HL-60/S4 treated with phorbol 12-myristate 13-acetate at 8.2 ng/mL for 4 days and 3 days (cell line): Measurements from ENCODE around the gene CYP21A2.
"Not testable (repeated sequence)": the region's sequence is repeated elsewhere in the genome, so short reads cannot be mapped to it uniquely, and the experiment has no call there.

Experiments used
- in situ Hi-C: fragments of 300-500 bp; cut with MboI; formaldehyde crosslinking; loops from 2 replicates; pipeline ENCODE4 v1.15.0; 2022; ENCODE audit warnings: low sequenced_read_pairs

Gene CYP21A2

DNA sequence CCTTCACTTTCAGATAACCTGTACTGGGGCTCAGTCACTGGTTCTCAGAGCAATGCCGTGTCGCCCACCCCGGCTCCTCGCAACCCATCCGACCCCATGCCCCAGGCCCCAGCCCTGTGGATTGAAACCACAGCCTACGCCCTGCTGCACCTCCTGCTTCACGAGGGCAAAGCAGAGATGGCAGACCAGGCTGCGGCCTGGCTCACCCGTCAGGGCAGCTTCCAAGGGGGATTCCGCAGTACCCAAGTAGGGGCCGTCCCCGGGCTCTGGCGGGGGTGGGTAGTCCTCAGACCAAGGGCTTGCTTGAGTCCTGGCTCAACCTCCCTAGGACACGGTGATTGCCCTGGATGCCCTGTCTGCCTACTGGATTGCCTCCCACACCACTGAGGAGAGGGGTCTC lies 8.7 kb upstream of the CYP21A2 start:
- in situ Hi-C loops, result not testable (repeated sequence)

DNA sequence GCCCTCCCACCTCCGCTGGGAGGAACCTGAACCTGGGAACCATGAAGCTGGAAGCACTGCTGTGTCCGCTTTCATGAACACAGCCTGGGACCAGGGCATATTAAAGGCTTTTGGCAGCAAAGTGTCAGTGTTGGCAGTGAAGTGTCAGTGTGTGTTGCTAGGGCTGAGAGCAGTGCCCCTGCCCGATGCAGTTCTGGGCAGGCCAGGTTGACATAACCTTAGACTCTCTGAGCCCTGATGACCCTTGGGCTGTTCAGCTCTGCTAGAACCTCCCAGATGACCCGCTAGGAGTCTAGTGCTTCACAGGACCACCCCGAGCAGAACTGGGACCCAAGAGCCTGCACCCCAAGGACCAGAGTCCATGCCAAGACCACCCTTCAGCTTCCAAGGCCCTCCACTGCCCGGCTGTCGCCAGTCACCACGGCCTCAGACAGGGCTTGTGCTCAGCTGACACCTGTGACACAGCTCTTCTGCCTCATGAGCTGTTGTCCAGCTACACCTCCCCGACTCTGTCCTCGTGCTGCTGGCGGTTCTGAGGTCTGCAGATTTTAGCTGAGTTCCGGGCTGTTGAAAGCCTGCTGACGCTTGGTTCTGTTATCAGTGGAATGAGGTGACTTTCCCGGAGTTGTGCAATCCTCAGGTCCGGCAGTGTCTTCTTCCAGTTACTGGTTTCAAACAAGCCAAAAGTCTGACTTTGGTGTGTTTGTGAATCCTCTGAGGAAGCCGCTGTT lies 2.8 kb upstream of the CYP21A2 start:
- in situ Hi-C loops, result not testable (repeated sequence)

- in situ Hi-C loops, result not testable (repeated sequence)
Measured at GRCh38 chr6:32037136-32037535, 1.1 kb upstream of the CYP21A2 start.

DNA sequence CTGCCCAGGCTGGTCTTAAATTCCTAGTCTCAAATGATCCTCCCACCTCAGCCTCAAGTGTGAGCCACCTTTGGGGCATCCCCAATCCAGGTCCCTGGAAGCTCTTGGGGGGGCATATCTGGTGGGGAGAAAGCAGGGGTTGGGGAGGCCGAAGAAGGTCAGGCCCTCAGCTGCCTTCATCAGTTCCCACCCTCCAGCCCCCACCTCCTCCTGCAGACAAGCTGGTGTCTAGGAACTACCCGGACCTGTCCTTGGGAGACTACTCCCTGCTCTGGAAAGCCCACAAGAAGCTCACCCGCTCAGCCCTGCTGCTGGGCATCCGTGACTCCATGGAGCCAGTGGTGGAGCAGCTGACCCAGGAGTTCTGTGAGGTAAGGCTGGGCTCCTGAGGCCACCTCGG lies 663 bp downstream of the CYP21A2 start:
- in situ Hi-C loops, result not testable (repeated sequence)

DNA sequence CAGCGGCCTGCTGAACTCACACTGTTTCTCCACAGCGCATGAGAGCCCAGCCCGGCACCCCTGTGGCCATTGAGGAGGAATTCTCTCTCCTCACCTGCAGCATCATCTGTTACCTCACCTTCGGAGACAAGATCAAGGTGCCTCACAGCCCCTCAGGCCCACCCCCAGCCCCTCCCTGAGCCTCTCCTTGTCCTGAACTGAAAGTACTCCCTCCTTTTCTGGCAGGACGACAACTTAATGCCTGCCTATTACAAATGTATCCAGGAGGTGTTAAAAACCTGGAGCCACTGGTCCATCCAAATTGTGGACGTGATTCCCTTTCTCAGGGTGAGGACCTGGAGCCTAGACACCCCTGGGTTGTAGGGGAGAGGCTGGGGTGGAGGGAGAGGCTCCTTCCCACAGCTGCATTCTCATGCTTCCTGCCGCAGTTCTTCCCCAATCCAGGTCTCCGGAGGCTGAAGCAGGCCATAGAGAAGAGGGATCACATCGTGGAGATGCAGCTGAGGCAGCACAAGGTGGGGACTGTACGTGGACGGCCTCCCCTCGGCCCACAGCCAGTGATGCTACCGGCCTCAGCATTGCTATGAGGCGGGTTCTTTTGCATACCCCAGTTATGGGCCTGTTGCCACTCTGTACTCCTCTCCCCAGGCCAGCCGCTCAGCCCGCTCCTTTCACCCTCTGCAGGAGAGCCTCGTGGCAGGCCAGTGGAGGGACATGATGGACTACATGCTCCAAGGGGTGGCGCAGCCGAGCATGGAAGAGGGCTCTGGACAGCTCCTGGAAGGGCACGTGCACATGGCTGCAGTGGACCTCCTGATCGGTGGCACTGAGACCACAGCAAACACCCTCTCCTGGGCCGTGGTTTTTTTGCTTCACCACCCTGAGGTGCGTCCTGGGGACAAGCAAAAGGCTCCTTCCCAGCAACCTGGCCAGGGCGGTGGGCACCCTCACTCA lies 1.4 kb downstream of the CYP21A2 start:
- in situ Hi-C loops, result not testable (repeated sequence)

DNA sequence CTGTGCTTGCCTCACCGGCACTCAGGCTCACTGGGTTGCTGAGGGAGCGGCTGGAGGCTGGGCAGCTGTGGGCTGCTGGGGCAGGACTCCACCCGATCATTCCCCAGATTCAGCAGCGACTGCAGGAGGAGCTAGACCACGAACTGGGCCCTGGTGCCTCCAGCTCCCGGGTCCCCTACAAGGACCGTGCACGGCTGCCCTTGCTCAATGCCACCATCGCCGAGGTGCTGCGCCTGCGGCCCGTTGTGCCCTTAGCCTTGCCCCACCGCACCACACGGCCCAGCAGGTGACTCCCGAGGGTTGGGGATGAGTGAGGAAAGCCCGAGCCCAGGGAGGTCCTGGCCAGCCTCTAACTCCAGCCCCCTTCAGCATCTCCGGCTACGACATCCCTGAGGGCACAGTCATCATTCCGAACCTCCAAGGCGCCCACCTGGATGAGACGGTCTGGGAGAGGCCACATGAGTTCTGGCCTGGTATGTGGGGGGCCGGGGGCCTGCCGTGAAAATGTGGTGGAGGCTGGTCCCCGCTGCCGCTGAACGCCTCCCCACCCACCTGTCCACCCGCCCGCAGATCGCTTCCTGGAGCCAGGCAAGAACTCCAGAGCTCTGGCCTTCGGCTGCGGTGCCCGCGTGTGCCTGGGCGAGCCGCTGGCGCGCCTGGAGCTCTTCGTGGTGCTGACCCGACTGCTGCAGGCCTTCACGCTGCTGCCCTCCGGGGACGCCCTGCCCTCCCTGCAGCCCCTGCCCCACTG lies 2.3 kb downstream of the CYP21A2 start:
- in situ Hi-C loops, result not testable (repeated sequence)

- in situ Hi-C loops, result not testable (repeated sequence)
Measured at GRCh38 chr6:32041050-32041321, 2.8 kb downstream of the CYP21A2 start.

GRCh38 chr6:32041385-32041784 lies 3.2 kb downstream of the CYP21A2 start:
- in situ Hi-C loops, result not testable (repeated sequence)

- in situ Hi-C loops, result not testable (repeated sequence)
Measured at GRCh38 chr6:32042276-32042675, 4.1 kb downstream of the CYP21A2 start.

GRCh38 chr6:32043589-32044380 lies 5.6 kb downstream of the CYP21A2 start:
- in situ Hi-C loops, result not testable (repeated sequence)

GRCh38 chr6:32044916-32045315 lies 6.7 kb downstream of the CYP21A2 start:
- in situ Hi-C loops, result not testable (repeated sequence)

- in situ Hi-C loops, result no loop called here
Measured at GRCh38 chr6:32045811-32046449, 7.7 kb downstream of the CYP21A2 start.

DNA sequence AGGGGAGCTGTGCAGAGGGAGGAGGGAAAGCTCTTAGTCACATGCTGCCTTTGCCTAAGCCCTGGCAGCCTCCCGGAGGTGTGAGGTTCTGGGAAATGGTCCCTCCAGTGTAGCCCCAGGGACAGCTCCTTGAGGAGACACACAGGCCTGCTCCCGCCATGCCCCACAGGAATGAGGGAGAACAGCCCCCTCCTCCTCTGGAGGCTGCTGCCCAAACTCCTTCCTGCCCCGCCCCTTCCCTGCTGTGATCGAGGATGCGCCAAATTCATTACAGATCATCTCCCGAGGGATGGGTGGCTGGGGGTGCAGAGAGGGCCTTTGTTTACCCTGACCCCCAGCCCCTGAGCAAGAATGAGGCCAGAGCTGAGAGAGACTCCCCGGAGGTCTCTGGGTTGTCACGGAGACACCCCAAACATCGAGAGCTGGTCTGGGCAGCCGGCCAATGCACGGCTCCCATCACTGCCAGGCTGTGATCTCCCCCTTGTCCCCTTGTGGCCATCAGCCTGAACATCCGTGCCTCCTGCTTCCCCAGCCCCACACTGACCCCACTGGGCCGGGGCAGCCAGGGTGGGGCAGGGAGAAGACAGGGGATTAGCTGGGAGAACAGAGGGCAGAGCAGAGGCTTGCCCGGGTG lies 8.4 kb downstream of the CYP21A2 start:
- in situ Hi-C loops, result no loop called here

DNA sequence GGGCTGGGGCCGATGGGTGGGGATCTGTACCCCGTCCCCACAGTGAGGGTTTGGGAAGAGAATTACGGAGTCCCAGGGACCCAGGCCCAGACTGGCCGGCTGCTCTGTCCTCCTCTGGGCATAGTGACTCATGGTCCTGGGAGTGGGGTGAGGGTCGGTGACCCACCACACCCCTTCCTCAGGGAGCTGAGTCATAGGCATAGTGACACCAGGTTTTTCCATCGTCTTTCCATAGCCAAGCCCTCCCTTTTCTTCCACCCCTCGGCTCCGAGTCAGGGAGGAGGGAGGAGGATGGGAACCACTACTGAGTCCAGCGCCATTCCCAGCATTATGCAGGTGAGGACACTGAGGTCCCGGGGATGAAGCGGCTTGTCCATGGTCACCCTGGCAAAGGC lies 8.9 kb downstream of the CYP21A2 start:
- in situ Hi-C loops, result no loop called here

DNA sequence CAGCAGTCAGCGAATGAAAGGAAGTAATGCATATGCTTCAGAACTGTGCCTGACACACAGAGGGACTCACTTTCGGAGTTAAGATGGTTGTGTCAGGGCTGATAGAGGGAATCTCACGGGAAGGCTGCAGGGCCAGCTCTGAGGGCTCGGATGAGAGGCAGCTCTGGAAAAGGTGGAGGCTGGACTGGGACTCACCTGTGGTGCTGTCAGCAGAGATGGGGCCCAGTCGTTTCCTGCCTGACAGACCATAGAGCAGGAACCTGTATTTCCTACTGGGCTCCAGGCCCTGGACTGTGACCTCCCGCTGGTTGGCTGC lies 9.3 kb downstream of the CYP21A2 start:
- in situ Hi-C loops, result no loop called here

DNA sequence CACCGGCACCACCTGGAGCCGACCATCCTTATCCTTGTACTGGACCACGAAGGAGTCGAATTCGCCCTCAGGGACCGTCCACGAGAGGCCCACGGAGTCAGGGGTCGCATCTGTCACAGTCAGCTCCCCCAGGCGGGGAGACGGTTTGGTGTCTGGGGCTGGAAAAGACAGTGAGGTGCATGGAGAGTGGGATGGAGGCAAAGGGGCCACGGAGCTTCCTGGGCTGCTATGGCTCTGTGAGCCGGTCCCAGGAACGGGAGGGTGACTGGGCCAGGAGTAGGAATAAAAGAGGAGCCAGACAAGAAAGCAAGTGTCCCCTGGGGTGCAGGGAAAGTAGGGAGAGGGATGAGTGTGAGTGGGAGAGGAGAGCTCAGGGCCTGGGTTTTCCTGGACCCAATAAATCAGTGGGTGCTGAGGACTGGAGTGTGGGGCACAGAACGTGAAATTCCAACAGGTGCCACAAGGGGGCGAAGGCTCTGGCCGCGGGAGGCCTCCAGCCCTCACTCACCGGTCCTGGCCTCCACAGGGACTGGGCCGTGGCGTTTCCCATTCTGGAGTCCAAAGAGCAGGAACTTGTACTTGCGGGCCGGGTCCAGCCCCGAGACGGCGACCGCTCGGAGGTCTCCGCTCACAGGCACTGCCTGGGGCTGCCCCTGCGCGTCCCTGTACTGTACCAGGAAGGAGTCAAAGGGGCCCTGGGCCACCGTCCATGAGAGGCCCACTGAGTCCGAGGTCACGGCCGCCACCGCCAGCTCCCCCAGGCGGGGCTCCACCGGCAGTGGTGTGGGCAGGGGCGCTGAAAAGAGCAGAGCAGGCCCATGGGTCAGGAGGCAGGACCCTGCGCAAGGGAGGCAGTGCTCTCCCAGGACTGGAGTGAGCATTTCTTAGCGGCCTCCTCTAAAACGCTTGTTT lies 9.9 kb downstream of the CYP21A2 start:
- in situ Hi-C loops, result no loop called here

- in situ Hi-C loops, result not testable (repeated sequence)
Measured at GRCh38 chr6:32049149-32049548, 10.9 kb downstream of the CYP21A2 start.

- in situ Hi-C loops, result not testable (repeated sequence)
Measured at GRCh38 chr6:32049736-32050135, 11.5 kb downstream of the CYP21A2 start.

DNA sequence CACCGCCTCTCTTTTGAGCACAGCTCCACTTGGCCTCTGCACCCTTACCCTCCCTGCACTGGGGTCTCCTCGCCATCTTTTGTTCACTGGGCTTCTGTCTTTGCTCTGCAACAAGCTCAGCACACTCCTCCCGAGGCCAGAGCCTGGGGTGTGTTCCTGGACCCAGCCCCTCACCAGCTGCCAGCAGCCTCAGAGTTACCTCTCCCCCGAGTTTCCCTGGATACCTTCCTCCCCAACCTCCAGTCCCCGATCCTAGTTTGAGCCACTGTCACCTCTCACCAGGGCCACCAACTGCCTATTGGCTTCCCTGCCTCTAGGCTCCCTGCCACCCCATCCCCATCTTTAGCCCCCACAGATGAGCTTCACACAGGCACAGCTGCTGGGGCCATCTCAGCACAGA lies 12.3 kb downstream of the CYP21A2 start:
- in situ Hi-C loops, result no loop called here
